Thymus (tissue), 14 donors: Measurements from ENCODE around the gene SELL. TPM values are rescaled to one million over a fixed set of nuclear protein-coding genes. Genes with fewer than 3 reads are reported as not detected.

ENCODE experiments used
- DNase-seq, 9 donors: peaks; one replicate each; pipeline ENCODE4 v3.0.0-alpha.2; 2013; ENCODE audit warnings: low spot score in 9 of 9, low read depth in 6 of 9, missing footprints in 1 of 9
- H3K27ac ChIP-seq, 2 donors: one replicate each; pipeline ENCODE4 v1.5.1; 2013; ENCODE audit warnings: control low read depth in 1 of 2, low read depth in 1 of 2, low read length in 1 of 2, mild to moderate bottlenecking in 1 of 2, moderate library complexity in 1 of 2
- H3K27me3 ChIP-seq, 2 donors: one replicate each; pipeline ENCODE4 v1.5.1; 2013; ENCODE audit warnings: low read length in 1 of 2; ENCODE audit not compliant: control insufficient read depth in 2 of 2, insufficient read depth in 1 of 2
- H3K36me3 ChIP-seq, 2 donors: one replicate each; pipeline ENCODE4 v1.5.1; 2013; ENCODE audit warnings: low read length in 1 of 2, mild to moderate bottlenecking in 1 of 2, moderate library complexity in 1 of 2; ENCODE audit not compliant: control insufficient read depth in 2 of 2, insufficient read depth in 2 of 2
- H3K4me1 ChIP-seq, 2 donors: one replicate each; pipeline ENCODE4 v1.5.1; 2013; ENCODE audit warnings: low read length in 2 of 2; ENCODE audit not compliant: control insufficient read depth in 2 of 2, insufficient read depth in 2 of 2
- H3K4me3 ChIP-seq, 2 donors: one replicate each; pipeline ENCODE4 v1.5.1; 2013; ENCODE audit warnings: low read length in 2 of 2, control low read depth in 1 of 2, mild to moderate bottlenecking in 1 of 2
- H3K9me3 ChIP-seq, 2 donors: one replicate each; pipeline ENCODE4 v1.5.1; 2013; ENCODE audit warnings: low read length in 1 of 2, mild to moderate bottlenecking in 1 of 2; ENCODE audit not compliant: control insufficient read depth in 2 of 2, insufficient read depth in 1 of 2
- WGBS: extraction: QIAGEN DNeasy Blood & Tissue Kit; methylation state at CpG from one replicate; pipeline ENCODE4 v1.1.7; 2013; 5-methylcytosine and 5-hydroxymethylcytosine counted together
- long read RNA-seq, 10 donors: transcript quantifications; one replicate each; lab custom pipeline, GENCODE V29; 2026
- polyA plus RNA-seq: library from polyadenylated mRNA; stranded (reverse); fragments of 200-250 nt; gene quantifications from one replicate; pipeline ENCODE4 v1.2.3, GENCODE V29; 2013
- total RNA-seq: library from RNA; stranded (reverse); fragments of 120-200 nt; gene quantifications from one replicate; pipeline ENCODE4 v1.2.4, GENCODE V29; 2013
- donor health status: healthy.

SELL gene
- total RNA-seq (136 TPM), polyA plus RNA-seq (73.0 TPM)
- long read RNA-seq, donor 1, partial matches to known transcripts, result 0 of 2 reads
- long read RNA-seq, donor 1, other reads (novel, unspliced or antisense), result 0 of 2 reads
- long read RNA-seq, donor 2, transcript SELL-201 (9 exons, 2,436 nt), result major isoform, 26 of 73 reads
- long read RNA-seq, donor 2, partial matches to known transcripts, result 15 of 73 reads
- long read RNA-seq, donor 2, other reads (novel, unspliced or antisense), result 32 of 73 reads
- long read RNA-seq, donor 3, transcript SELL-201 (9 exons, 2,436 nt), result major isoform, 8 of 35 reads
- long read RNA-seq, donor 3, partial matches to known transcripts, result 5 of 35 reads
- long read RNA-seq, donor 3, other reads (novel, unspliced or antisense), result 21 of 35 reads
- long read RNA-seq, donor 4, transcript SELL-201 (9 exons, 2,436 nt), result major isoform, 9 of 20 reads
- long read RNA-seq, donor 4, partial matches to known transcripts, result 0 of 20 reads
- long read RNA-seq, donor 4, other reads (novel, unspliced or antisense), result 11 of 20 reads
- long read RNA-seq, donor 5, transcript SELL-201 (9 exons, 2,436 nt), result major isoform, 16 of 57 reads
- long read RNA-seq, donor 5, partial matches to known transcripts, result 8 of 57 reads
- long read RNA-seq, donor 5, other reads (novel, unspliced or antisense), result 31 of 57 reads
- long read RNA-seq, donor 6, transcript SELL-201 (9 exons, 2,436 nt), result major isoform, 16 of 35 reads
- long read RNA-seq, donor 6, partial matches to known transcripts, result 5 of 35 reads
- long read RNA-seq, donor 6, other reads (novel, unspliced or antisense), result 13 of 35 reads
- long read RNA-seq, donor 7, transcript SELL-201 (9 exons, 2,436 nt), result major isoform, 23 of 55 reads
- long read RNA-seq, donor 7, partial matches to known transcripts, result 8 of 55 reads
- long read RNA-seq, donor 7, other reads (novel, unspliced or antisense), result 19 of 55 reads
- long read RNA-seq, donor 8, transcript SELL-201 (9 exons, 2,436 nt), result major isoform, 11 of 12 reads
- long read RNA-seq, donor 8, partial matches to known transcripts, result 0 of 12 reads
- long read RNA-seq, donor 8, other reads (novel, unspliced or antisense), result 0 of 12 reads
- long read RNA-seq, donor 9, transcript SELL-201 (9 exons, 2,436 nt), result major isoform, 10 of 19 reads
- long read RNA-seq, donor 9, partial matches to known transcripts, result 0 of 19 reads
- long read RNA-seq, donor 9, other reads (novel, unspliced or antisense), result 9 of 19 reads
- long read RNA-seq, donor 10, transcript SELL-201 (9 exons, 2,436 nt), result major isoform, 7 of 9 reads
- long read RNA-seq, donor 10, partial matches to known transcripts, result 0 of 9 reads
- long read RNA-seq, donor 10, other reads (novel, unspliced or antisense), result 0 of 9 reads

DNA sequence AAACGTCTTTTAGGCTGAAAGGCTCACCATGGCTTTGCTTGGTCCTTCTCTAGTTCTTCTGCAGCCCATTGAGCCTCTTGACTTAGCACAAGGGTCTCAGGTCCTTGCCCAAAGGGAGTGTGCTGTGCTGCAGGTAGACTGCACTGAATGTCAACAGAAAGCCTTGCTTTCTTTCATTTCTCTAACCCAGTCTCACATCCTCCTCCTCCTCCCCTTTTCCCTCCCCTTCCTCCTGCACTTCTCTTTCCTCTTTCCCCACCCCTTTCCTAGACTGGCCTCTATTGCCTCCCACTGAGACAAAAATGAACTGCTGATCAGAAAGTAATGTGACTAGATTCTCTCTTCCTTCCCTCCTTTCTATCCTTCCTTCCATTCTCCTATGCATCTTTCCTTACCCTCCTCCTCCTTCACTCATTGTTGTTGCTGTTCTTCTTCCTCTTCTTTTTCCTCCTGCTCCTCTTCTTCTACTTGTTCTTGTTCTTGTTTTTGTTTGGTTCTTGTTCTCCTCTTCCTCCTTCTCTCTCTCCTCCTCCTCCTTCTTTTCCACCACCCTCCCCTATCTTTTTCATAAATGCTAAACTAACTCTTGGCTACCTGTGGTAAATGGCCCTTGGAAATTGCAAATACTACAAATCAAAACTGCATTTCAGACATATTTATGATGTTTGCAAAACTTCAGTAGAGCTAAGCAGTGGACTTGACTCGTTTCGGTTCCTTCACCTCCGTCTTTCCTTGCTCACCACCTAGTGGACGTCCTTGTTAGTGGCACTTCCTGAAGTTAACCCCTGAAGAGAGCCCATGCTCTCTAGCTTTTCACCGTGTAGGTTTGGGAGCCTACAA lies at the start of gene SELL:
Gene SELL (minus strand): TSS at position 152 of the 840 bp plus-strand sequence. CDS start 122 bp downstream, at position 30.
- Histone ChIP-seq H3K4me3 (peak within 1 kb of the TSS; percentile 26 to 29), H3K27me3 (no peaks in the 10 kb centered on the region), H3K4me1 (peaks cover 11 to 16% of the 10 kb centered on the region in 2 donors), H3K9me3 (no peaks in the 10 kb centered on the region), H3K36me3 (peaks cover 0 to 4% of the 10 kb centered on the region in 2 donors), H3K27ac (peak within 1 kb of the TSS; percentile 55 to 84)
- WGBS, result 1% methylated on average over 6 of the region's 6 CpGs
- peak; percentile 54 to 92 (median 80) for DNase-seq

DNA sequence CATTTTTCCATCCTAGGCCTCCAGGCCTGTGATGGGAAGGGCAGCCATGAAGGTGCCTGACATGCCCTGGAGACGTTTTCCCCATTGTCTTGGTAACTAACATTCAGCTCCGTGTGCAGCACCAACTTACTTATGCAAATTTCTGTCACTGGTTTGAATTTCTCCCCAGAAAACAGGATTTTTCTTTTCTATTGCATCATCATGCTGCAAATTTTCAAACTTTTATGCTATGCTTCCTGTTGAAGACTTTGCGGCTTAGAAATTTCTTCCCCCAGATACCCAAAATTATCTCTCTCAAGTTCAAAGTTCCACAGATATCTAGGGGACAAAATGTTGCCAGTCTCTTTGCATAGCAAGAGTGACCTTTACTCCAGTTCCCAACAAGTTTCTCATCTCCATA lies 47.6 kb upstream of the SELL start:
- Histone ChIP-seq H3K9me3 (peaks cover 0 to 6% of the 10 kb centered on the region in 2 donors), H3K4me3 (no peak overlapping the region), H3K36me3 (no peaks in the 10 kb centered on the region), H3K27me3 (no peaks in the 10 kb centered on the region), H3K4me1 (no peaks in the 10 kb centered on the region), H3K27ac (no peak overlapping the region)
- WGBS, result 97% methylated on average over 3 of the region's 3 CpGs
- no peak for DNase-seq

GRCh38 chr1:169753549-169753948 lies 42.1 kb upstream of the SELL start:
- H3K27me3 ChIP-seq, result no peaks in the 10 kb centered on the region
- no peak overlapping the region for H3K27ac ChIP-seq
- no peak for DNase-seq
- H3K4me1 ChIP-seq, result no peaks in the 10 kb centered on the region
- WGBS, result 93% methylated on average over 4 of the region's 4 CpGs
- peaks cover 0 to 1% of the 10 kb centered on the region in 2 donors for H3K9me3 ChIP-seq
- H3K36me3 ChIP-seq, result no peaks in the 10 kb centered on the region
- no peak overlapping the region for H3K4me3 ChIP-seq

- no peak overlapping the region for H3K4me3 ChIP-seq
- no peak for DNase-seq
- H3K27ac ChIP-seq, result no peak overlapping the region
- H3K27me3 ChIP-seq, result no peaks in the 10 kb centered on the region
- H3K4me1 ChIP-seq, result no peaks in the 10 kb centered on the region
- no peaks in the 10 kb centered on the region for H3K36me3 ChIP-seq
- 90% methylated on average over 1 of the region's 1 CpG for WGBS
- no peaks in the 10 kb centered on the region for H3K9me3 ChIP-seq
These were observed 38.6 kb upstream of the SELL start for GRCh38 chr1:169750041-169750440.

GRCh38 chr1:169746550-169746949 lies 35.1 kb upstream of the SELL start:
- no peak for DNase-seq
- over 99% methylated on average over 2 of the region's 2 CpGs for WGBS
- no peaks in the 10 kb centered on the region for H3K4me1 ChIP-seq
- H3K27me3 ChIP-seq, result no peaks in the 10 kb centered on the region
- no peak overlapping the region for H3K4me3 ChIP-seq
- H3K27ac ChIP-seq, result no peak overlapping the region
- H3K9me3 ChIP-seq, result no peaks in the 10 kb centered on the region
- no peaks in the 10 kb centered on the region for H3K36me3 ChIP-seq

- 95% methylated on average over 5 of the region's 5 CpGs for WGBS
- H3K27ac ChIP-seq, result no peak overlapping the region
- H3K36me3 ChIP-seq, result no peaks in the 10 kb centered on the region
- DNase-seq, result no peak
- H3K4me1 ChIP-seq, result no peaks in the 10 kb centered on the region
- H3K27me3 ChIP-seq, result no peaks in the 10 kb centered on the region
- H3K4me3 ChIP-seq, result no peak overlapping the region
- no peaks in the 10 kb centered on the region for H3K9me3 ChIP-seq
These were observed 33.8 kb upstream of the SELL start for GRCh38 chr1:169745015-169745861.

GRCh38 chr1:169741666-169742394 lies 30.4 kb upstream of the SELL start:
- no peak for DNase-seq
- no peak overlapping the region for H3K4me3 ChIP-seq
- no peaks in the 10 kb centered on the region for H3K27me3 ChIP-seq
- H3K36me3 ChIP-seq, result no peaks in the 10 kb centered on the region
- no peak overlapping the region for H3K27ac ChIP-seq
- no peaks in the 10 kb centered on the region for H3K9me3 ChIP-seq
- WGBS, result 95% methylated on average over 6 of the region's 6 CpGs
- no peaks in the 10 kb centered on the region for H3K4me1 ChIP-seq
